Liver (tissue), 3 donors: ENCODE measurements around the gene GLIS1.

Experiments used
- ATF3 ChIP-seq: IDR thresholded peaks from 2 replicates; pipeline ENCODE4 v1.6.1; 2016; ENCODE audit warnings: antibody characterized with exemption
- HNF4A ChIP-seq, 2 donors: conservative IDR thresholded peaks; 2 replicates each; pipeline ENCODE4 v1.6.1; 2016; ENCODE audit warnings: antibody characterized with exemption in 2 of 2, mild to moderate bottlenecking in 2 of 2
- JUND ChIP-seq, 2 donors: IDR thresholded peaks; 2 replicates each; pipeline ENCODE4 v1.6.1; 2016; ENCODE audit warnings: antibody characterized with exemption in 2 of 2
- TF ChIP-seq, protein P1 (sequence below): fragments of 150-350 bp; IDR thresholded peaks from 2 replicates; pipeline ENCODE4 v1.5.1; 2017; ENCODE audit warnings: improper control_type of control experiment, low read depth, low read length; ENCODE audit not compliant: missing input control
- donor health status: healthy.
- donor health status: healthy.

DNA sequence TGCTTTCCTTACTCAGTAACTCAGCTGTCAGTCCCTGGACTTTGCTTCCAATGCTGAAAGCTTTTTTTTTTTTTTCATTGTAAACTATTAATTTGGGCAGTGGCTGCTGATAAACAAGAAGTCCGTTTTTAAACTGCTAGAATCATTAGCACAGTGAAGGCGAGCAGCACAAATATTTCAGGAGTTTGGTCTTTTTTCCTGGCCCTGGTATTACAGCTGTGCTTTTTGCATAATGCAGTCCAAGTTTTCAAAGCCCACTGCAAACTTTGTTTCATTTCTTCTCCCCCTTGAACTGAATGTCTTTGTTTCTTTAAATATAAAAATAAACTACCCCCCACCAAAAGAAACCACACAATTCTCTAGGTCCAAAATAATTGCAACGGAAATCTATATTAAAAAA, 6.6 kb downstream of the GLIS1 start:
- TF ChIP-seq, protein P1, sequence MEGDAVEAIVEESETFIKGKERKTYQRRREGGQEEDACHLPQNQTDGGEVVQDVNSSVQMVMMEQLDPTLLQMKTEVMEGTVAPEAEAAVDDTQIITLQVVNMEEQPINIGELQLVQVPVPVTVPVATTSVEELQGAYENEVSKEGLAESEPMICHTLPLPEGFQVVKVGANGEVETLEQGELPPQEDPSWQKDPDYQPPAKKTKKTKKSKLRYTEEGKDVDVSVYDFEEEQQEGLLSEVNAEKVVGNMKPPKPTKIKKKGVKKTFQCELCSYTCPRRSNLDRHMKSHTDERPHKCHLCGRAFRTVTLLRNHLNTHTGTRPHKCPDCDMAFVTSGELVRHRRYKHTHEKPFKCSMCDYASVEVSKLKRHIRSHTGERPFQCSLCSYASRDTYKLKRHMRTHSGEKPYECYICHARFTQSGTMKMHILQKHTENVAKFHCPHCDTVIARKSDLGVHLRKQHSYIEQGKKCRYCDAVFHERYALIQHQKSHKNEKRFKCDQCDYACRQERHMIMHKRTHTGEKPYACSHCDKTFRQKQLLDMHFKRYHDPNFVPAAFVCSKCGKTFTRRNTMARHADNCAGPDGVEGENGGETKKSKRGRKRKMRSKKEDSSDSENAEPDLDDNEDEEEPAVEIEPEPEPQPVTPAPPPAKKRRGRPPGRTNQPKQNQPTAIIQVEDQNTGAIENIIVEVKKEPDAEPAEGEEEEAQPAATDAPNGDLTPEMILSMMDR = no peak
- TF ChIP-seq JUND (IDR thresholded peaks at IDR 0.05) (no peak), ATF3 (no peak), HNF4A (conservative IDR thresholded peaks at IDR 0.05) (no peak)
